Measurements from ENCODE around the gene CYB5R4. TPM values are rescaled to one million over a fixed set of nuclear protein-coding genes. Genes with fewer than 3 reads are reported as not detected.
"Not testable (repeated sequence)": the region's sequence is repeated elsewhere in the genome, so short reads cannot be mapped to it uniquely, and the experiment has no call there.

The CYB5R4 gene
- total RNA-seq, 8 experiments from 2014 or later, result 2.3 to 15.2 (median 6.3) TPM

DNA sequence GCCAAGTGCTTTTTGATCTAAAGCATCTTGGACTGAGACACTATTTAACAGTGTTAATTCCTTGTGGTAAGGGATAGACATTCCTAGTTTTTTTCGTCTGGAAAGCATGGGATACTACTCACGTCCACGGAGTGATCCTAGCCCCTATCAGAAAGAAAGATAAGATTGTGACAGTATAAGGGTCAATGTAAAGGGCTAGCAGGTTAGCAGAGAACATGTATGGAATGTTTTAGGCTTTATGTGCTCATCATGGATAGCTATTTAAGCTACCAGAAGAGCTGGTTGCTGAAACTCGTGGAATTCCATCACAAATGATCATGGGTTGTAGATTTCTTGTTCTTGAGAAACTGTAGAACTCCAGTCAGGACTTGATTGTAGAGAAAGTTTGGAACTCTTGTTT lies 32.1 kb downstream of the CYB5R4 start:
- no peak for ATAC-seq (replicated peaks in 6 of 8)
- in situ Hi-C loops (cut with MboI; ENCODE audit: low pct_unique_long_range_greater_than_20kb in 2 of 9, low sequenced_read_pairs in 9 of 9, unreplicated experiment in 9 of 9), result loop anchor here (25.0 kb wide), 1 partner anchor 321 kb away; no protein-coding TSS in a partner anchor
- no peak overlapping the region for H3K4me3 ChIP-seq
- WGBS, 10 experiments, result 75 to 100% (median 93%) methylated on average over 1 to 4 of the region's 4 CpGs
- no peaks in the 10 kb centered on the region for H3K4me1 ChIP-seq (replicated peaks in 1 of 2)
- H3K27ac ChIP-seq, result no peak overlapping the region

DNA sequence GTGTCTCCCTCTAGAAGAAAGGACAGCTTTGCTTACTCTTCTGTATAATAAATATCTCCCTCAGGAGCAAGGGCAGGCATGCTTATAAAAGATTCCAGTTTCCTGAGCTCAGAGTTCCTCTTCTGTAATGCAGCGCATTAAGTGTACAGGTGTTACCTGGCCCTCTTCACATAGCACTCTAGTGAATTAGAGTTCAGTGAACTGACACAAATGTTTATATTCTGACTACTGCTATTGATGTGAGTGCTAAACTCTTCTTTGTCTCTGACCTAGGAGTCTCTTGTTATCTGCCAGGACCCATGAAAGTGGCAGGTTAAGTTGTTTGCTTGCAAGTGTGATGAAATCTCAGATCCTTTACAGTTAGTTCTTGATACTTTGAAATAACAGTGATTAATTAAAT lies 33.5 kb downstream of the CYB5R4 start:
- Histone ChIP-seq H3K4me3 (no peak overlapping the region), H3K4me1 (replicated peaks in 1 of 2) (no peaks in the 10 kb centered on the region), H3K27ac (no peak overlapping the region)
- WGBS, 10 experiments, result 55 to 100% (median 100%) methylated on average over 1 of the region's 1 CpG; no CpG with 5 or more reads in 5 of the 10 experiments
- in situ Hi-C loops (cut with MboI; ENCODE audit: low pct_unique_long_range_greater_than_20kb in 2 of 9, low sequenced_read_pairs in 9 of 9, unreplicated experiment in 9 of 9), result loop anchor here (25.0 kb wide), 1 partner anchor 319 kb away; no protein-coding TSS in a partner anchor
- no peak for ATAC-seq (replicated peaks in 6 of 8)

DNA sequence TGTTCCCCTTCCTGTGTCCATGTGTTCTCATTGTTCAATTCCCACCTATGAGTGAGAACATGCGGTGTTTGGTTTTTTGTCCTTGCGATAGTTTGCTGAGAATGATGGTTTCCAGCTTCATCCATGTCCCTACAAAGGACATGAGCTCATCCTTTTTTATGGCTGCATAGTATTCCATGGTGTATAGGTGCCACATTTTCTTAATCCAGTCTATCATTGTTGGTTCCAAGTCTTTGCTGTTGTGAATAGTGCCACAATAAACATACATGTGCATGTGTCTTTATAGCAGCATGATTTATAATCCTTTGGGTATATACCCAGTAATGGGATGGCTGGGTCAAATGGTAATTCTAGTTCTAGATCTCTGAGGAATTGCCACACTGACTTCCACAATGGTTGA lies 37.6 kb downstream of the CYB5R4 start:
- not testable (repeated sequence) for H3K4me3 ChIP-seq; H3K27ac ChIP-seq; ATAC-seq (replicated peaks in 6 of 8); H3K4me1 ChIP-seq (replicated peaks in 1 of 2)
- in situ Hi-C loops (cut with MboI; ENCODE audit: low pct_unique_long_range_greater_than_20kb in 2 of 9, low sequenced_read_pairs in 9 of 9, unreplicated experiment in 9 of 9), result loop anchor here (25.0 kb wide), 1 partner anchor 315 kb away; no protein-coding TSS in a partner anchor
- no CpG with 5 or more reads among the region's 2 CpGs for WGBS, 10 experiments

DNA sequence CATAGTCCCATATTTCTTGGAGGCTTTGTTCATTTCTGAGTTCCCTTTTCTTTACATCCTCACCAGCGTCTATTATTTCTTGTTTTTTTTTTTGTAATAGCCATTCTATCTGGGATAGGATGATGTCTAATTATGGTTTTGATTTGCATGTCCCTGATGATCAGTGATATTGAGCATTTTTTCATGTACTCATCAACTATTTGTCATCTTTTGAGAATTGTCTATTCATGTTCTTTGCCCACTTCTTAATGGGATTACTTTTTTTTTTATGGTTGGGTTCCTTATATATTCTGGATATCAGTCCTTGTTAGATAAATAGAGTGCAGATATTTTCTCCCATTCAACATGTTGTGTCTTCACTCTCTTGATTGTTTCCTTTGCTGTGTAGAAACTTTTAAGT lies 42.1 kb downstream of the CYB5R4 start:
- in situ Hi-C loops (cut with MboI; ENCODE audit: low pct_unique_long_range_greater_than_20kb in 2 of 9, low sequenced_read_pairs in 9 of 9, unreplicated experiment in 9 of 9), result no loop called here
- ATAC-seq (replicated peaks in 6 of 8), result no peak
- no peak overlapping the region for H3K4me3 ChIP-seq
- WGBS, 10 experiments, result 67 to 100% (median 93%) methylated on average over 1 of the region's 1 CpG; no CpG with 5 or more reads in 2 of the 10 experiments
- no peak overlapping the region for H3K27ac ChIP-seq
- H3K4me1 ChIP-seq (replicated peaks in 1 of 2), result no peaks in the 10 kb centered on the region

DNA sequence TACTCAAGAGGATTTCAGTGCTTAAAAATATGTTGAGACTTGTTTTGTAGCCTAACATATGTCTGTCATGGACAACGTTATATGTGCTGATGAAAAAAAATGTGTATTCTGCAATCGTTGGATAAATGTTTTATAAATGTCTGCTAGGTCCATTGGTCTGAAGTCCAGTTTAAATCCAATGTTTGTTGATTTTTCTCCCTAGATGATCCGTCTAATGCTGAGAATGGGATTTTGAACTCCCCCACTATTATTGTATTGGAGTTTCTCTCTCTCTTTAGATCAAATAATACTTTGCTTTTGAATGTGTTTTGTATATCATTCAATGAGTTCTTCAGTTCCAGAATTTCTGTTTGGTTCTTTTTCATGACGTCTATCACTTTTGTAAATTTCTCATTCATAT lies 44.9 kb downstream of the CYB5R4 start:
- in situ Hi-C loops (cut with MboI; ENCODE audit: low pct_unique_long_range_greater_than_20kb in 2 of 9, low sequenced_read_pairs in 9 of 9, unreplicated experiment in 9 of 9), result no loop called here
- no peaks in the 10 kb centered on the region for H3K4me1 ChIP-seq (replicated peaks in 1 of 2)
- WGBS, 10 experiments, result 68 to 95% (median 92%) methylated on average over 2 to 4 of the region's 4 CpGs
- H3K4me3 ChIP-seq, result no peak overlapping the region
- no peak overlapping the region for H3K27ac ChIP-seq
- no peak for ATAC-seq (replicated peaks in 6 of 8)

DNA sequence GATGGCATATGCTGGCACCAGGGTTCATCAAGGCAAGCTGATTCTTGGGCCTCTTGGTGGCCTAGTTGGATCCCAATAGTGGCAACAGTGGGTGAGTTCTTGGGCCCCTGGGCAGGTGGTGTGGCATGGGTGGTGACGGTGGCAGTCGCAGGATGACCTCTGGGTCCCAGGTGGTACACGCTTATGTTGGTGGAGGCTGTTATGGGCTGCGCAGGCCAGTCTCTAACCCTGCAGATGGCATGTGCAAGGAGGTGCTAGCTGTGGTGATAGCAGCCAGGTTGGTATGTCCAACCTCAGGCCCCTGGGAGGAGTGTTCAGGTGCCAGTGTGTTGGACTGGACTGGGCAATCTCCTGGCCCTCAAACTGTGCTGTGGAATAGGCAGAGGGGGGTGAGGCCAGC lies 46.2 kb downstream of the CYB5R4 start:
- in situ Hi-C loops (cut with MboI; ENCODE audit: low pct_unique_long_range_greater_than_20kb in 2 of 9, low sequenced_read_pairs in 9 of 9, unreplicated experiment in 9 of 9), result no loop called here
- ATAC-seq (replicated peaks in 6 of 8), result no peak
- WGBS, 10 experiments, result 61 to 100% (median 95%) methylated on average over 2 to 4 of the region's 4 CpGs; no CpG with 5 or more reads in 7 of the 10 experiments
- Histone ChIP-seq H3K4me3 (no peak overlapping the region), H3K27ac (no peak overlapping the region), H3K4me1 (replicated peaks in 1 of 2) (no peaks in the 10 kb centered on the region)

DNA sequence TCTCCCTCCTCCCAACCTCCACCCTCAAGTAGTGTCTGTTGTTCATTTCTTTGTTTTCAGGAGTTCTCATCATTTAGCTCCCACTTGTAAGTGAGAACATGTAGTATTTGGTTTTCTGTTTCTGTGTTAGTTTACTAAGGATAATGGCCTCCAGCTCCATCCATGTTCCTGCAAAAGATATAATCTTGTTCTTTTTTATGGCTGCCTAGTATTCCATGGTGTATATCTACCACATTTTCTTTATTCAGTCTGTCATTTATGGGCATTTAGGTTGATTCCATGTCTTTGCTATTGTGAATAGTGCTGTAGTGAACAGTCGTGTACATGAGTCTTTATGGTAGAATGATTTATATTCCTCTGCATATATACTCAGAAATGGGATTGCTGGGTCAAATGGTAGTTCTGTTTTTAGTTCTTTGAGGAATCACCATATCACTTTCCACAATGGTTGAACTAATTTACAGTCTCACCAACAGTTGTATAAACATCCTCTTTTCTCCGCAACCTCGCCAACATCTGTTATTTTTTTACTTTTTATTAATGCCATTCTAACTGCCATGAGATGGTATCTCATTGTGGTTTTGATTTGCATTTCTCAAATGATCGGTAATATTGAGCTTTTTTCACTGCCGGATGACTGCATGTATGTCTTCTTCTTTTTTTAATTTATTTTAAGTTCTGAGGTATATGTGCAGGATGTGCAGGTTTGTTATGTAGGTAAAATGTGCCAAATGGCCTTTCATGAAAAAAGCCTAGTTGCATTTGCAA lies 48.3 kb downstream of the CYB5R4 start:
- H3K4me3 ChIP-seq; H3K4me1 ChIP-seq (replicated peaks in 1 of 2); in situ Hi-C loops (cut with MboI; ENCODE audit: low pct_unique_long_range_greater_than_20kb in 2 of 9, low sequenced_read_pairs in 9 of 9, unreplicated experiment in 9 of 9); ATAC-seq (replicated peaks in 6 of 8); H3K27ac ChIP-seq: not testable (repeated sequence)
- 71 to 98% (median 95%) methylated on average over 3 to 5 of the region's 5 CpGs; no CpG with 5 or more reads in 1 of the 10 experiments for WGBS, 10 experiments

DNA sequence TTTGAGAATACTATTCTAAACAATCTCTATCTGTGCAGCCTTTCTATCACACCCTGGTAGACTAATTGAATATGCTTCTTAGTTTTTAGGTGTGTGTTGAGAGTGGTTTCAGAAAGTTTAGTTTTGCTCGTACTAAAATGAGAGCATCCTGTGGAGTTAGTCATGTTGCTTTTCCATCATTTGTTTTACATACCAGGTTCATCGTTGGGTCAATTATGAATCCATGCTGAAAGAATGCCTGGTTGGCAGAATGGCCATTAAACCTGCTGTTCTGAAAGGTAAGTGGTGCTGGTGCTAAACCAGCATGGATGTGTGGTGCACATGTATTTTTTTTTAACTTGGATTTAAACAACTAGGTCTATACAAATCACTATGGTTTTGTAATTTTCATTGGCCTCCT lies 49.3 kb downstream of the CYB5R4 start:
- no peaks in the 10 kb centered on the region for H3K4me1 ChIP-seq (replicated peaks in 1 of 2)
- WGBS, 10 experiments, result 64 to 100% (median 92%) methylated on average over 1 to 2 of the region's 2 CpGs; no CpG with 5 or more reads in 3 of the 10 experiments
- ATAC-seq (replicated peaks in 6 of 8), result no peak
- no peak overlapping the region for H3K27ac ChIP-seq
- no peak overlapping the region for H3K4me3 ChIP-seq
- in situ Hi-C loops (cut with MboI; ENCODE audit: low pct_unique_long_range_greater_than_20kb in 2 of 9, low sequenced_read_pairs in 9 of 9, unreplicated experiment in 9 of 9), result no loop called here

DNA sequence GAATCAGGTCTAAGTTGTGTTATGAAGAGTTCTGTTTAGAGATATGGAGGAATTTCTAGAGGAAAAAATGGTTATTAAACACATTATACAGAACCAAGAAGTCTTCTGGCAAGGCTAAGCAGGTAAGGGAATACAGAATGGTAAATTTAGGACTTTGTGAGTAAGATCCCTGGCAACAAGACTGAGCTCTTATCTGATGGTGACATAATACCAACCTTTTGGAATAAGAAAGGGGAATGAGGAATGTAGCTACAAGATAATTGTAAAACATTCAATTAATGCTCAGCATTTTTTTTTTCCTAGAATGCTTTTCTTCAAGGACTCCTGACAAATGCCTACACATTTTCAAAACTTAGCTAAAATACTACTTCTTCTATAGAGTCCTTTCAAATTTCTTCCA lies 51.8 kb downstream of the CYB5R4 start:
- no peaks in the 10 kb centered on the region for H3K4me1 ChIP-seq (replicated peaks in 1 of 2)
- no peak overlapping the region for H3K27ac ChIP-seq
- ATAC-seq (replicated peaks in 6 of 8), result no peak
- H3K4me3 ChIP-seq, result no peak overlapping the region
- in situ Hi-C loops (cut with MboI; ENCODE audit: low pct_unique_long_range_greater_than_20kb in 2 of 9, low sequenced_read_pairs in 9 of 9, unreplicated experiment in 9 of 9), result no loop called here

DNA sequence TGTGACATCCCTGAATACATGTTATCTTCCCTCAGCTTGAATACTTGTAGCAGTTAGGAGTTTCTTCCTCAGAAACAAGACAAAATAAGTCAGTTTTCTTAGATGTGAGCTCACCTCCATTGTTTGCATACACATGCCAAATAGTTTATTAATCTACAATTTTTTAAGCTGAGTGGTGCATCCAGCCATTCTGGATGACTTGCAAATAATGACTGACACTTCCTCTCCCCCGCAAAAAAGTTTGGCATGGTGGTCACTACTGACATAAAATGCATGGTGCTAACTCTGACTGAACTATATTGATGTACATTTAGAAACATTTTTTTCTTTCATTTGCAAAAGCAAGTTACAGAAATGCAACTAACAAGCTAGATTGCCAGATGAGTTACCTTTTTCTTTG lies 55.5 kb downstream of the CYB5R4 start:
- 36 to 100% (median 86%) methylated on average over 1 of the region's 1 CpG; no CpG with 5 or more reads in 3 of the 10 experiments for WGBS, 10 experiments
- Histone ChIP-seq H3K4me3 (no peak overlapping the region), H3K27ac (no peak overlapping the region), H3K4me1 (replicated peaks in 1 of 2) (no peaks in the 10 kb centered on the region)
- ATAC-seq (replicated peaks in 6 of 8), result no peak
- in situ Hi-C loops (cut with MboI; ENCODE audit: low pct_unique_long_range_greater_than_20kb in 2 of 9, low sequenced_read_pairs in 9 of 9, unreplicated experiment in 9 of 9), result no loop called here

DNA sequence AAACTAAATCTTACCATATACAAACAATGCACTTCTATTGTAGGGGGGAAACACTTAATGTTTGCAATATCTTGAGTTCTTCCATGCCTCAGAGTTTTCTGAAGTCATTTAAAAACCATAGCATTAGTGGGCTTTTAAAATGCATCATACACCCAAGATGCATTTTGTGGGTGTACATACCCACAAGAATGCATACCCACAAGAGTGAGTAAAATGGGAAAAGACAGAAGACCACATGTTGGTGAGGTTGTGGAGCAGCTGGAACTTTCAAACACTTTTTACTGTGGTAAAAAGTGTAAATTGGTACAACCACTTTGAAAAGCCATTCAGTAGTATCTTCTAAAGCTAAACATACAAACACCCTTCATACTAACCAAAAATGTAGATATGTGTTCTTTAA lies 57.5 kb downstream of the CYB5R4 start:
- H3K4me3 ChIP-seq, result no peak overlapping the region
- H3K4me1 ChIP-seq (replicated peaks in 1 of 2), result no peaks in the 10 kb centered on the region
- in situ Hi-C loops (cut with MboI; ENCODE audit: low pct_unique_long_range_greater_than_20kb in 2 of 9, low sequenced_read_pairs in 9 of 9, unreplicated experiment in 9 of 9), result no loop called here
- no peak for ATAC-seq (replicated peaks in 6 of 8)
- H3K27ac ChIP-seq, result no peak overlapping the region

DNA sequence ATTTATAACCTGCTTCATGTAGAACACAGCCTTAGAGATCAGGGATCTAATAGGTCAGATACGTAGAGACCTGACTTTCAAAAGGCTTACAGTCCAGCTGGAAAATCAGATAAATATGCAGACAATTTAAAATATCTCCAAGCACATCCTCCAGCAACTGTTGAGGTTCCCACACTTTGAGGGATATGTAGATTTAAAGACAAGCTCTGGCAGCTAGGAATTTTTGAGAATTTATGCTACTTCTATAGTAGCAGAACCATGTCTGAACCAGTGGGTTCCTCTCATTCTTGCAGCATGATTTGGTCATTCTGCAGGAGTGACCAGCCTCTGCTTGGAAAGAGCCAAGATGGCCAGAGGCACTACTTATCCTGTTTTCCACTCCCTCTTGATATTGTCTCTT lies 60.5 kb downstream of the CYB5R4 start:
- H3K4me1 ChIP-seq (replicated peaks in 1 of 2), result no peaks in the 10 kb centered on the region
- in situ Hi-C loops (cut with MboI; ENCODE audit: low pct_unique_long_range_greater_than_20kb in 2 of 9, low sequenced_read_pairs in 9 of 9, unreplicated experiment in 9 of 9), result no loop called here
- ATAC-seq (replicated peaks in 6 of 8), result no peak
- WGBS, 10 experiments, result 17 to 100% (median 88%) methylated on average over 1 of the region's 1 CpG; no CpG with 5 or more reads in 4 of the 10 experiments
- no peak overlapping the region for H3K4me3 ChIP-seq
- H3K27ac ChIP-seq, result no peak overlapping the region

DNA sequence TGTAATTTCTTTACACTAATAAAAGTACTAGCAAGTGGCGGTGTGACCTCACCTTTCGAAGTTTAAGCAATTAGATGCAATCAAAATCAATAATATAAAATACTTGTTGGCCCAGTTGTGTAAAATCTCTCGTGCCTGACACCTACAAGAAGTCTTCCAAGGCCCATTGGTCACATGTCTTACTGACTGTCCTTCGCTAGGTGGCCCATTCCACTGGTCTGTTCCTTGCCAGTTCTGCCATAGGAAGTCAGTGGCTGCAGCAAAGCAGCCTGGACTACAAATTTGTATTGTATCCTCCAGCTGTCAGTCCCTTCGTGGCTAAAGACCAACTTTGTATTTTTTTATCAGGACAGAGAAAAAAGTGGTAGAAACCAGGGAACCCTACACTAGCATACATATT lies 61.8 kb downstream of the CYB5R4 start:
- Histone ChIP-seq H3K4me3 (no peak overlapping the region), H3K27ac (no peak overlapping the region), H3K4me1 (replicated peaks in 1 of 2) (no peaks in the 10 kb centered on the region)
- no peak for ATAC-seq (replicated peaks in 6 of 8)
- 78 to 100% (median 98%) methylated on average over 1 to 5 of the region's 5 CpGs for WGBS, 10 experiments
- in situ Hi-C loops (cut with MboI; ENCODE audit: low pct_unique_long_range_greater_than_20kb in 2 of 9, low sequenced_read_pairs in 9 of 9, unreplicated experiment in 9 of 9), result no loop called here

DNA sequence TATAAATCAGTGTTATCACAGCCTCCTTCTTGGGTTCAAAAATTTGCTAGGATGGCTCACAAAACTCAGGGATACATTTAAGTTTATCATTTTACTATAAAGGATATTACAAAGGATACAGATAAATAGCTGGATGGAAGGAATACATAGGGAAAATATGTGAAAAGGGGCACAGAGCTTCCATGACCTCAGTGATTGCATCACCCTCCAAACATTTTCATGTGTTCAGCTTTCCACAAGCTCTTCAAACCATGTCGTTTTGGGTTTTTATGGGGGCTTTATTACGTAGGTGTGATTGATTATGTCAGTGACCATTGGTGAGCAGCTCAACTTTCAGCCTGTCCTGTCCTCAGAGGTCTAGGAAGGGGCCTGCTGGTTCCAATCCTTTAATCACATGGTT lies 68.0 kb downstream of the CYB5R4 start:
- H3K4me1 ChIP-seq (replicated peaks in 1 of 2), result no peaks in the 10 kb centered on the region
- no peak for ATAC-seq (replicated peaks in 6 of 8)
- no peak overlapping the region for H3K4me3 ChIP-seq
- in situ Hi-C loops (cut with MboI; ENCODE audit: low pct_unique_long_range_greater_than_20kb in 2 of 9, low sequenced_read_pairs in 9 of 9, unreplicated experiment in 9 of 9), result no loop called here
- WGBS, 10 experiments, result 50 to 100% (median 81%) methylated on average over 1 to 2 of the region's 2 CpGs; no CpG with 5 or more reads in 4 of the 10 experiments
- H3K27ac ChIP-seq, result no peak overlapping the region
